ENCODE results near the gene NCDN. TPM values are rescaled to one million over a fixed set of nuclear protein-coding genes. Genes with fewer than 3 reads are reported as not detected.

The NCDN gene
- polyA plus RNA-seq, 1 donor (not counting 4 experiments of a cell fraction or from before 2014, with no cell fraction given): 10.5 TPM

DNA sequence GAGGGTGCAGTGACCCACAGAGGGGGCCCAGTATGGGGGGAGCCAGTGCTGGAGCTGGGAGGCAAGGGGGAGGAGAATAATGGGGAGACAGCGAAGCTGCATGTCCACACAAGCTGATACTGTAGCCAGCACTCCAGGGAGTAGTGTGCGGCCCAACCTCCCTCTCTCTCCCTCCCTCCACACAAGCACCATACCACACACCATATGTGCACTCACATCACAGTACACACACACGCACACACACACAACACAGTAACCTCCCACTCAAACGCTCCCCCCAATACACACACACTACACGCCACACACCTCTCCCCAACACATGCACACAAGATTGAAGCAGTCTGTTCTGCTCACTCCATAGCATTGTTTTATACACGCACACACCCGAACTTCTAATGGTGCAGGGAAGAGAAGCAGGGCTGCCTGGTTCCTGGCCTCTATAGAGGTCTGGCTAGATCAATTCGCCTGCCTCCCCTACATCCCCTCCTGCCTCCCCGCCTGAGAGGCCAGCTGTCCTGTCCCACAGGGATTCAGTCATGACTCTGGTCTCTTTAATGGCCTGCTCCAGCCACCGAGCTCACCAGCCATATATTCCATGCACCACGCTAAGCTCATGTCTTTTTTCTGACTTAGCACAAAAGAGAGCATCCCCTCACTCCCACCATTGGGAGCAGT lies 3.8 kb downstream of the NCDN start:
- Histone ChIP-seq H3K4me2 (ENCODE audit: control insufficient read depth, extremely low read depth, insufficient read depth, low read depth, low read length) (peak overlapping the region; percentile 47), H3K4me1 (ENCODE audit: control insufficient read depth, extremely low read depth, insufficient read depth, low read length) (peaks cover 43% of the 10 kb centered on the region), H4K20me1 (ENCODE audit: control insufficient read depth, extremely low read depth, insufficient read depth, low read length) (peaks cover 16% of the 10 kb centered on the region), H3K27me3 (ENCODE audit: control insufficient read depth, extremely low read depth, insufficient read depth, low read length) (no peaks in the 10 kb centered on the region), H3K36me3 (ENCODE audit: control insufficient read depth in 2 of 2, extremely low read depth in 1 of 2, insufficient read depth in 2 of 2, low read length in 2 of 2) (peaks cover 13 to 19% of the 10 kb centered on the region in 2 experiments), H3K79me2 (ENCODE audit: control insufficient read depth, insufficient read depth, low read length) (peaks cover 5% of the 10 kb centered on the region), H3K9ac (ENCODE audit: control insufficient read depth, extremely low read depth, insufficient read depth, low read length) (no peak overlapping the region), H3K9me3 (ENCODE audit: control insufficient read depth, low read depth, low read length) (no peaks in the 10 kb centered on the region), H2AFZ (ENCODE audit: control insufficient read depth, low read length) (no peak overlapping the region), H3K9me1 (ENCODE audit: control insufficient read depth, extremely low read depth, insufficient read depth, low read length) (no peaks in the 10 kb centered on the region), H3K27ac (ENCODE audit: control insufficient read depth, insufficient read depth, low read length) (no peak overlapping the region), H3K4me3 (ENCODE audit: control insufficient read depth in 2 of 3, extremely low read depth in 1 of 3, insufficient read depth in 2 of 3, low read depth in 1 of 3, low read length in 3 of 3) (no peak overlapping the region)
- TF ChIP-seq, protein P1, sequence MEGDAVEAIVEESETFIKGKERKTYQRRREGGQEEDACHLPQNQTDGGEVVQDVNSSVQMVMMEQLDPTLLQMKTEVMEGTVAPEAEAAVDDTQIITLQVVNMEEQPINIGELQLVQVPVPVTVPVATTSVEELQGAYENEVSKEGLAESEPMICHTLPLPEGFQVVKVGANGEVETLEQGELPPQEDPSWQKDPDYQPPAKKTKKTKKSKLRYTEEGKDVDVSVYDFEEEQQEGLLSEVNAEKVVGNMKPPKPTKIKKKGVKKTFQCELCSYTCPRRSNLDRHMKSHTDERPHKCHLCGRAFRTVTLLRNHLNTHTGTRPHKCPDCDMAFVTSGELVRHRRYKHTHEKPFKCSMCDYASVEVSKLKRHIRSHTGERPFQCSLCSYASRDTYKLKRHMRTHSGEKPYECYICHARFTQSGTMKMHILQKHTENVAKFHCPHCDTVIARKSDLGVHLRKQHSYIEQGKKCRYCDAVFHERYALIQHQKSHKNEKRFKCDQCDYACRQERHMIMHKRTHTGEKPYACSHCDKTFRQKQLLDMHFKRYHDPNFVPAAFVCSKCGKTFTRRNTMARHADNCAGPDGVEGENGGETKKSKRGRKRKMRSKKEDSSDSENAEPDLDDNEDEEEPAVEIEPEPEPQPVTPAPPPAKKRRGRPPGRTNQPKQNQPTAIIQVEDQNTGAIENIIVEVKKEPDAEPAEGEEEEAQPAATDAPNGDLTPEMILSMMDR (optimal IDR thresholded peaks at IDR 0.05 in 1 of 3, IDR thresholded peaks at IDR 0.05 in 1 of 3, conservative IDR thresholded peaks at IDR 0.05 in 1 of 3; ENCODE audit: extremely low read depth in 1 of 3, insufficient read depth in 2 of 3, low read length in 3 of 3): no peak
- no peak for TF ChIP-seq EZH2 (IDR thresholded peaks at IDR 0.05; ENCODE audit: low read length)
- DNase-seq (ENCODE audit: low read depth, low spot score) (no peak), FAIRE-seq (peak; percentile 41)
- dilution Hi-C loops (cut with MboI; ENCODE audit: extremely low pct_ligation_motif_present, low sequenced_read_pairs): no loop called here

DNA sequence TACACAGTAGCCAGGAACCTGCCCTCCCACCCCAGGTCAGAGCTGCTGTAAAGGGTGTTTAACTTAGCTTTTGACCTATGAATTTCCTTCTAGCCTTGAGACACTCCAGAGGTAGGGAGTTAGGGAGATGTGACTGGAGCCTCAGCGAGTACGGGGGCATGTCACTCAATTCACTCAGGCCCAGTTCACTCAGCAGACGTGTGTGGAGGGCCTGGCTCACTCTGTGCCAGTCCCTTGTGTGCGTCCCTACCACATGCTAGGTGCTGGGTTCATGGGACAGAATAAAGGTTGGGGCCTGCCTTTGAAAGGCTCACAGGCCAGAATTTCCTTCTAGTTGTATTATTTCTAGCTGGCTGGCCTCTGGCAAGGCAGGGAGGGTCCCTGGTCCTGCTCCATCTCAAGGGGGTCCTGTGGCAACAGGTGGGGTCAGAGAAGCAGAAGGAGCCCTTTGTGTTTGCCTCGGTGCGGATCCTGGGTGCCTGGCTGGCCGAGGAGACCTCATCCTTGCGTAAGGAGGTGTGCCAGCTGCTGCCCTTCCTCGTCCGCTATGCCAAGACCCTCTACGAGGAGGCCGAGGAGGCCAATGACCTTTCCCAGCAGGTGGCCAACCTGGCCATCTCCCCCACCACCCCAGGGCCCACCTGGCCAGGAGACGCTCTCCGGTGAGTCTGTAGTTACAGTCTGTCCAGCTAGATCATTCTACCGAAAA lies 4.5 kb downstream of the NCDN start:
- no peak overlapping the region for H3K4me2 ChIP-seq (ENCODE audit: control insufficient read depth, extremely low read depth, insufficient read depth, low read depth, low read length)
- H3K79me2 ChIP-seq (ENCODE audit: control insufficient read depth, insufficient read depth, low read length): no peaks in the 10 kb centered on the region
- H2AFZ ChIP-seq (ENCODE audit: control insufficient read depth, low read length): no peak overlapping the region
- dilution Hi-C loops (cut with MboI; ENCODE audit: extremely low pct_ligation_motif_present, low sequenced_read_pairs): no loop called here
- DNase-seq (ENCODE audit: low read depth, low spot score): no peak
- no peak overlapping the region for H3K4me3 ChIP-seq (ENCODE audit: control insufficient read depth in 2 of 3, extremely low read depth in 1 of 3, insufficient read depth in 2 of 3, low read depth in 1 of 3, low read length in 3 of 3)
- H3K4me1 ChIP-seq (ENCODE audit: control insufficient read depth, extremely low read depth, insufficient read depth, low read length): peaks cover 39% of the 10 kb centered on the region
- H3K9ac ChIP-seq (ENCODE audit: control insufficient read depth, extremely low read depth, insufficient read depth, low read length): no peak overlapping the region
- H3K36me3 ChIP-seq (ENCODE audit: control insufficient read depth in 2 of 2, extremely low read depth in 1 of 2, insufficient read depth in 2 of 2, low read length in 2 of 2): peaks cover 13 to 19% of the 10 kb centered on the region in 2 experiments
- H4K20me1 ChIP-seq (ENCODE audit: control insufficient read depth, extremely low read depth, insufficient read depth, low read length): peaks cover 16% of the 10 kb centered on the region
- H3K9me3 ChIP-seq (ENCODE audit: control insufficient read depth, low read depth, low read length): no peaks in the 10 kb centered on the region
- no peak overlapping the region for H3K27ac ChIP-seq (ENCODE audit: control insufficient read depth, insufficient read depth, low read length)
- TF ChIP-seq, protein P1 (optimal IDR thresholded peaks at IDR 0.05 in 1 of 3, IDR thresholded peaks at IDR 0.05 in 1 of 3, conservative IDR thresholded peaks at IDR 0.05 in 1 of 3; ENCODE audit: extremely low read depth in 1 of 3, insufficient read depth in 2 of 3, low read length in 3 of 3): no peak
- H3K27me3 ChIP-seq (ENCODE audit: control insufficient read depth, extremely low read depth, insufficient read depth, low read length): no peaks in the 10 kb centered on the region
- no peaks in the 10 kb centered on the region for H3K9me1 ChIP-seq (ENCODE audit: control insufficient read depth, extremely low read depth, insufficient read depth, low read length)
- no peak for FAIRE-seq

Data from keratinocyte (primary cell).